Breast epithelium (tissue), 3 donors: ENCODE measurements around the gene GCH1.

ENCODE experiments used
- CTCF ChIP-seq, 3 donors: fragments of 450-650 bp; IDR thresholded peaks; one replicate each; pipeline ENCODE4 v1.5.1; 2016 to 2017; ENCODE audit warnings: antibody characterized with exemption in 3 of 3, mild to moderate bottlenecking in 3 of 3, moderate library complexity in 3 of 3
- POLR2A ChIP-seq: fragments of 450-650 bp; IDR thresholded peaks from one replicate; pipeline ENCODE4 v1.6.1; 2016; ENCODE audit warnings: antibody characterized with exemption, mild to moderate bottlenecking, moderate library complexity
- POLR2AphosphoS5 ChIP-seq, 3 donors: sonication (generic); formaldehyde crosslinking; IDR thresholded peaks; one replicate each; pipeline ENCODE4 v1.6.1; 2017; ENCODE audit warnings: antibody characterized with exemption in 3 of 3

GRCh38 chr14:54794159-54794558, 108.5 kb downstream of the GCH1 start:
- TF ChIP-seq CTCF (IDR thresholded peaks at IDR 0.05) (no peak), POLR2AphosphoS5 (IDR thresholded peaks at IDR 0.05) (no peak), POLR2A (no peak)
